Breast epithelium (tissue), 4 donors: ENCODE measurements around the gene MT1X. TPM values are rescaled to one million over a fixed set of nuclear protein-coding genes. Genes with fewer than 3 reads are reported as not detected.
A peak's percentile ranks its signal among the peaks of the same experiment; 100 is the strongest.

Experiments used
- DNase-seq, 2 donors: peaks; one replicate each; pipeline ENCODE4 v3.0.0-alpha.2; 2019; ENCODE audit warnings: low spot score in 2 of 2
- H3K27ac ChIP-seq, 2 donors: fragments of 200-600 bp; sonication (generic) in 1 of 2; one replicate each; pipeline ENCODE4 v1.5.1; 2016 to 2019; ENCODE audit warnings: mild to moderate bottlenecking in 1 of 2
- H3K27me3 ChIP-seq, 2 donors: fragments of 200-600 bp; sonication (generic) in 1 of 2; one replicate each; pipeline versions ENCODE4 v1.5.1 to v1.6.0; 2017 to 2019; ENCODE audit warnings: control low read depth in 1 of 2, mild to moderate bottlenecking in 1 of 2
- H3K36me3 ChIP-seq: fragments of 200-600 bp; one replicate; pipeline ENCODE4 v1.5.1; 2019
- H3K4me1 ChIP-seq, 2 donors: fragments of 200-600 bp; sonication (generic); one replicate each; pipeline ENCODE4 v1.5.1; 2016 to 2019; ENCODE audit warnings: control low read depth in 1 of 2
- H3K4me3 ChIP-seq, 3 donors: fragments of 200-600 bp; sonication (generic); 1 replicate in 2 of 3; 2 replicates in 1 of 3; pipeline ENCODE4 v1.5.1; 2016 to 2019; ENCODE audit warnings: mild to moderate bottlenecking in 3 of 3, moderate library complexity in 2 of 3
- H3K9me3 ChIP-seq, 2 donors: fragments of 200-600 bp; sonication (generic) in 1 of 2; one replicate each; pipeline ENCODE4 v1.5.1; 2016 to 2019; ENCODE audit warnings: control low read depth in 1 of 2
- POLR2A ChIP-seq: fragments of 450-650 bp; IDR thresholded peaks from one replicate; pipeline ENCODE4 v1.6.1; 2016; ENCODE audit warnings: antibody characterized with exemption, mild to moderate bottlenecking, moderate library complexity
- POLR2AphosphoS5 ChIP-seq, 3 donors: sonication (generic); formaldehyde crosslinking; IDR thresholded peaks; one replicate each; pipeline ENCODE4 v1.6.1; 2017; ENCODE audit warnings: antibody characterized with exemption in 3 of 3
- intact Hi-C: fragments of 100-400 bp; cut with DNase I; formaldehyde crosslinking; loops from one replicate; pipeline ENCODE4 v1.15.1; 2023; ENCODE audit warnings: low total_unique reads
- total RNA-seq, 3 donors: library from RNA; depleted of rRNA; stranded (reverse); fragments of >200 nt; gene quantifications; one replicate each; pipeline ENCODE4 v1.1.0, GENCODE V29; 2016
- TF ChIP-seq, protein P1 (sequence below), 3 donors: fragments of 450-650 bp; IDR thresholded peaks; one replicate each; pipeline ENCODE4 v1.5.1; 2016 to 2017; ENCODE audit warnings: antibody characterized with exemption in 3 of 3, mild to moderate bottlenecking in 3 of 3, moderate library complexity in 3 of 3

MT1X gene
- total RNA-seq, 3 donors from 2014 or later, result 2,679 to 5,417 (median 3,885) TPM

DNA sequence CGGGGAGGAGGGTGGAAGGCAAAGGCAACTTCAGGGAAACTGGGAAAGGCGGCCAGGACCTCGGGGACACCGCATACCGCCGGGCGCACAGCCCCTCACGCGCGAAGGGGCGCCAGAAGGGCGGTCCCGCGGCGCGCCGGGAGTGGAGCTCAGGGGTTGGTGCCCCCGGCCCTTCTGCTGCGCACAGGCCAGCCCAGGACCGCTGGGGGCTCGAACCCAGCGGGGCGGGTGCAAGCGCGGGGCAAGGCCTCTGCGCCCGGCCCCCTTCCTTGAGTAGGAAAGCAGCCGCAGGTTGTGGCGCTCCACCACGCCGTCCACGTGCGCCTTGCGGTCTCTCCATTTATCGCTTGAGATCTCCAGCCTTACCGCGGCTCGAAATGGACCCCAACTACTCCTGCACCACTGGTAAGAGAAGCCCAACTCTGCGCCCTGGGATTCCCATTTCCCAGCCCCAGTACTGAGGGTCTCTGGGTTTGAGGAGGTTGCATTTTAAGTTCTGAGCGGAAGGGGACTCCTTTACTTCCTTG is 46.8 kb upstream of the MT1X start:
- Histone ChIP-seq H3K27me3 (peaks cover 0 to 6% of the 10 kb centered on the region in 2 donors), H3K27ac (no peak overlapping the region), H3K9me3 (no peaks in the 10 kb centered on the region), H3K4me1 (no peaks in the 10 kb centered on the region), H3K36me3 (no peaks in the 10 kb centered on the region), H3K4me3 (peak overlapping the region in 2 of 3 donors; percentile 37 to 56)
- intact Hi-C loops, result no loop called here
- no peak for DNase-seq
- TF ChIP-seq POLR2A (no peak), POLR2AphosphoS5 (IDR thresholded peaks at IDR 0.05) (no peak)
- TF ChIP-seq, protein P1, sequence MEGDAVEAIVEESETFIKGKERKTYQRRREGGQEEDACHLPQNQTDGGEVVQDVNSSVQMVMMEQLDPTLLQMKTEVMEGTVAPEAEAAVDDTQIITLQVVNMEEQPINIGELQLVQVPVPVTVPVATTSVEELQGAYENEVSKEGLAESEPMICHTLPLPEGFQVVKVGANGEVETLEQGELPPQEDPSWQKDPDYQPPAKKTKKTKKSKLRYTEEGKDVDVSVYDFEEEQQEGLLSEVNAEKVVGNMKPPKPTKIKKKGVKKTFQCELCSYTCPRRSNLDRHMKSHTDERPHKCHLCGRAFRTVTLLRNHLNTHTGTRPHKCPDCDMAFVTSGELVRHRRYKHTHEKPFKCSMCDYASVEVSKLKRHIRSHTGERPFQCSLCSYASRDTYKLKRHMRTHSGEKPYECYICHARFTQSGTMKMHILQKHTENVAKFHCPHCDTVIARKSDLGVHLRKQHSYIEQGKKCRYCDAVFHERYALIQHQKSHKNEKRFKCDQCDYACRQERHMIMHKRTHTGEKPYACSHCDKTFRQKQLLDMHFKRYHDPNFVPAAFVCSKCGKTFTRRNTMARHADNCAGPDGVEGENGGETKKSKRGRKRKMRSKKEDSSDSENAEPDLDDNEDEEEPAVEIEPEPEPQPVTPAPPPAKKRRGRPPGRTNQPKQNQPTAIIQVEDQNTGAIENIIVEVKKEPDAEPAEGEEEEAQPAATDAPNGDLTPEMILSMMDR (IDR thresholded peaks at IDR 0.05), result no peak

DNA sequence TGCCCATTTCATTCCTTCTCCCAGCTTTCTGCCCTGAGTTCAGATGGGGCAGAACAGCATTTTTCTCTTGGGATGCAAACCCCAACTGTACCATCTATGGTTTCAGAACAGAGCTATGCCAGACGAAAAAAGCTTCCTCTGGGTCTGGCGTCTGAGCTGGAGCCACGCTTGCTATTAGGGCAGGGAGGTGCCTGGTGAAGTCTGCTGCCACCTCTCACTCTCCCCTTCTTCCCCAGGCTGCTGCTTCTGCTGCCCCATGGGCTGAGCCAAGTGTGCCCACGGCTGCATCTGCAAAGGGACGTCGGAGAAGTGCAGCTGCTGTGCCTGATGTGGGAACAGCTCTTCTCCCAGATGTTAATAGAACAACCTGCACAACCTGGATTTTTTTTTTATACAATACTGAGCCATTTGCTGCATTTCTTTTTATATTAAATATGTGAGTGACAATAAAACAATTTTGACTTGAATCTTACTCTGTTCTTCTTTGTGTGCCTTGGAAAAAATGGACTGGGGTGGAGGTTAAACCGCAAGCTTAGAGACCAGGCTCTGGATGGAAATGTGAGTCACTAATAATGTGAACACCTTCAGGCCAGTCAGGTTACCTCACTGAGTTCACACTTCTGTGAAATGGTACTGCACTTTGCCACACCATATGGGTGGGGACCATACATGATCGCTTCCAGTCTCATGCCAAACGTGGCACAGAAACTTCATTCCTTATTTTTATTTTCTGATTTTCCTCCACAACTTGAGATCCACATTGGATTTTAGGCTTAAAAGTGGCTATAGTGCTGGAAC is 45.5 kb upstream of the MT1X start:
- TF ChIP-seq POLR2A (no peak), POLR2AphosphoS5 (IDR thresholded peaks at IDR 0.05) (no peak)
- TF ChIP-seq, protein P1 (IDR thresholded peaks at IDR 0.05), result no peak
- no peak overlapping the region for H3K27ac ChIP-seq
- H3K4me3 ChIP-seq, result no peak overlapping the region
- DNase-seq, result no peak
- intact Hi-C loops, result no loop called here
- peaks cover 0 to 6% of the 10 kb centered on the region in 2 donors for H3K27me3 ChIP-seq
- H3K9me3 ChIP-seq, result no peaks in the 10 kb centered on the region
- no peaks in the 10 kb centered on the region for H3K4me1 ChIP-seq
- no peaks in the 10 kb centered on the region for H3K36me3 ChIP-seq

DNA sequence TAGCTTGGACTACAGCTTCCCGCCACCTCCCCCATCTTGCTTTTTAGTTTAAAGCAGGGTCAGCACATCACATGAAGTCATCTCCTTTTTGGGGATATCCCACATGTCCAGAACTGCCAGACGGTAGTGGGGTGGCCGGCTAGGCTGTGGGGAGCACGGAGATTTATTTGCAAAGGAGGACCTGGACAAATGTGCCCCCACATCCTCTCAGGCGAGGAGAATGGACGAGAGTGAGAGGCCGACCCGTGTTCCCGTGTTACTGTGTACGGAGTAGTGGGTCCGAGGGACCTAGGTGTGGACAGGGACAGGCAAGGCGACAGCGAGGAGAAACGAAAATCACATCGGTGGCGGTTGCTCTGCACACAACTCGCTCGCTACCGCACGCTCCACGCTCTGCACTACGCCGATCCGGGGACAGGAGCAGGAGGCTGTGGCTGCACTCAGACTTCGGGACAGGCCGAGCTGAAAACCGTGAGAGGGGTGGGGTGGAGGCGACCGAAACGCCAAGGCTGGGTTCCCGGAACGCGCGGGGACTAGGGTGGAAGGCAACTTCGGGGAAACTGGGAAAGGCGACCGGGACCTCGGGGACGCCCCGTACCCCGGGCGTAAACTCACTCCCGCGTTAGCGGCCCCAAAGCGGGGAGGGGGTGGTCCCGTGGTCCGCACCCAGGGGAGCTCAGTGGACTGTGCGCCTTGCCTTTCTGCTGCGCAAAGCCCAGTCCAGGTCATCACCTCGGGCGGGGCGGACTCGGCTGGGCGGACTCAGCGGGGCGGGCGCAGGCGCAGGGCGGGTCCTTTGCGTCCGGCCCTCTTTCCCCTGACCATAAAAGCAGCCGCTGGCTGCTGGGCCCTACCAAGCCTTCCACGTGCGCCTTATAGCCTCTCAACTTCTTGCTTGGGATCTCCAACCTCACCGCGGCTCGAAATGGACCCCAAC is 44.2 kb upstream of the MT1X start, which contains the start of gene MT1A:
Gene MT1A (plus strand): TSS at position 853 of the 937 bp plus-strand sequence. CDS start 73 bp downstream, at position 926.
- H3K36me3 ChIP-seq, result no peaks in the 10 kb centered on the region
- H3K27me3 ChIP-seq, result peaks cover 0 to 6% of the 10 kb centered on the region in 2 donors
- peak; percentile 40 to 77 for DNase-seq
- peak within 1 kb of the TSS; percentile 34 to 70 (median 48) for H3K4me3 ChIP-seq
- peak within 1 kb of the TSS; percentile 29 to 87 for H3K27ac ChIP-seq
- H3K4me1 ChIP-seq, result no peaks in the 10 kb centered on the region
- TF ChIP-seq POLR2AphosphoS5 (IDR thresholded peaks at IDR 0.05) (peak in 2 of 3 donors; percentile 21 to 67), POLR2A (peak; percentile 7)
- TF ChIP-seq, protein P1 (IDR thresholded peaks at IDR 0.05), result no peak
- intact Hi-C loops, result no loop called here
- H3K9me3 ChIP-seq, result no peaks in the 10 kb centered on the region

GRCh38 chr16:56639045-56639444 is 43.2 kb upstream of the MT1X start:
- Histone ChIP-seq H3K27ac (peak overlapping the region in 1 of 2 donors; percentile 87), H3K4me1 (no peaks in the 10 kb centered on the region), H3K36me3 (no peaks in the 10 kb centered on the region), H3K9me3 (no peaks in the 10 kb centered on the region), H3K4me3 (peak overlapping the region in 1 of 3 donors; percentile 70), H3K27me3 (peaks cover 0 to 6% of the 10 kb centered on the region in 2 donors)
- DNase-seq, result no peak
- TF ChIP-seq POLR2A (no peak), POLR2AphosphoS5 (IDR thresholded peaks at IDR 0.05) (no peak)
- TF ChIP-seq, protein P1 (IDR thresholded peaks at IDR 0.05), result no peak
- intact Hi-C loops, result no loop called here
